ENCODE data around the gene STAM.
A peak's percentile ranks its signal among the peaks of the same experiment; 100 is the strongest.

Gene STAM

GRCh38 chr10:17733620-17734019 is 89.7 kb downstream of the STAM start:
- DNase-seq: no peak

DNA sequence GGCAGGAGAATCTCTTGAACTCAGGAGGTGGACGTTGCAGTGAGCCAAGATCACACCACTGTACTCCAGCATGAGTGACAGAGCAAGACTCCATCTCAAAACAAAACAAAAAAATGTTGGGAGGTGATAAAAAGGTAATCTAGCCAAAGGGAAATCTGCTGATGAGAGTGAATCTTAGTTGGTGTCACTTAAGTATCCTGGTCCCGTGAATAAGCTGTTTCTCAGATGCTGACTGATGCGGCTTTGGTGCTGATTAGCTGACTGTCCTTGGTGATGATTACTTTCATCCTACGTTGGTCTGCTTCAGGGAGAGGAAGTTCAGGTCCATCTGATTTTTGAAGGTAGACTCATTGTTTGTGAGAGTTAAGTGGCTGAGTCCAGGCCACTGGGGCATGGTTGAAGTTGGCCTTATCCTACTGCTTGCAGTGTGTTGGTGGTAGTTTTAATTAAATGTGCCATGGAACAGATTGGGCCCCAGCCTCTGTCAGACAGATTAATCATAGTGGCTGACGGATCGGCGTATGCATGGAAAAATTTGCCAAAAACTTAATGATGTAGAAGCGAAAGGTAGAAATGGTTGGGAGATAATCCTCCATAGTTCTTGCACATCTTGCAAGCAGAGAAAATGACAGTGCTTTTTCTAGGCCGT is 90.6 kb downstream of the STAM start:
- peak; percentile 86 for DNase-seq

DNA sequence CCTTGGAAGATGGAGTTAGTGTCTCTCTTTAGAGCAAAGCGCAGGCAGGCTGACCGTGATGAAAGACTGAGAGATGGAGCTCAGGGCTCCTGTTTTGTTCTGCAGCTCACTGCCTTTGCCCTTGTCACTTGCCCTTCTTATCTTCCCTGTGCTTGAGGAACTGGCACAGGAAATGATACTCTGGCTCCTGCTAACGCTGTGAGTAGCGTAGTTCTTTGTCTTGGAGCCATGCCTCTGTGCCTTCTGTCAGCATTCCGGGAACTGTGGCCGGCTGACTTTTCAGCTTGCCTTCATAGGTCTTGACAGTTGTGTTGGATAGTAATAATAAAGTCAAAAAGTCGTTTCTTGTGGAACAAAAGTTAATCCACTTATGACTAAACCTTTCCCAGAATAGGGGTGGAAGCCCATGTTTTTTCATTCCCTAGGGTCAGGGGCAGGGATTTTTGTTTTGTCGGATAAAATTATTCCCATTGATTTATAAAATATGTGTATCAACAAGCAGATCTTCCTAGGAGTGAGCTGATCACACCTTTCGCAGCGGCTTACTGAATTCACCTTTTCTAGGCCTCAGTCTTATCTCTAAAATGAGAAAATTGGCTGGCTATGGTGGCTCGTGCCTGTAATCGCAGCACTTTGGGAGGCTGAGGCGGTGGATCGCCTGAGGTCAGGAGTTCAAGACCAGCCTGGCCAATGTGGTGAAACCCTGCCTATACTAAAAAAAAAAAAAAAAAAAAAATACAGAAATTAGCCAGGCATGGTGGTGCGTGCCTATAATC is 91.4 kb downstream of the STAM start:
- DNase-seq: peak; percentile 61

- DNase-seq: no peak
Observed at GRCh38 chr10:17736223-17736622, 92.3 kb downstream of the STAM start.

DNA sequence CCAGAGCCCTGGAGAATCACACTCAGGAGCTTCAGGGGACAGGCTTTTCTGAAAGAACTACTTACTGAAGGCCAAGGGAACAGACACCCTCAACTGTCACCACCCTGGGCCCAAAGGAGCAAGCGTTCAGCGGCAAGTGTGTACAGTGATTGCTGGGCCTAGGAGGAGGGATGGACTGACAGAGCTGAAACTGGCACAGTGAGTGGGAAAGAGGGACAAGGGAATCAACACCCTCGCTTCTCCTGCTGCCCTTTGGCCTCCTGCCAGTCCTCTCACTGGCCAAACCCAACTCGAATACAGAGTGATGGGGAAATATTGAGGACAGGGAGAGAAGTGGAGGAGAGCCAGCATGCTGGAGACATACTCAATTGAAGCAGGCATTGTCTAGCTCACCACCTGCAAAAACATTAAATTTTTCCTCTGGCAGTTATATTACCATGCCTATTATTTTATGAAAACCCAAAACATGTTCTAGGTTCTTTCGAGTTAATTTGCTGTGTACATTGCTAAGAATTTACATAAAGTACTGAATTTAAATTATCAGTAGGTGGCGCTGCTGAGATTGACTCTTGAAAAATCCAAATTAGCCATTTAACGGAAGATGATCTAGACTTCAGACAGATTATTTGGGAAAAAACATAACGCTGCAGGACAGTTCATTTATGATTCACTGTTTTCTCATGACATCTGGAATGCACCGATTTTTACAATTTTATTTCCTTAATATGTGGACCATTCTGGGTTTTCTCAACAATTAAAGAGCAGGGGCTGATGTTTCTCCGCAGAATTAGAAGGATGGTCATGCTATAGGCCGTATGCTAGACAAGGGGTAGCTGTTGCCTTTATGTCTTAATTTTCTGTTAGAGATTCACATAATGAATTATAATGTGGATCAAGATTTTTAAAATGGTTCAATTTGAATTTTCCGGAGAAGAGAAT is 93.3 kb downstream of the STAM start:
- peak; percentile 90 for DNase-seq

DNA sequence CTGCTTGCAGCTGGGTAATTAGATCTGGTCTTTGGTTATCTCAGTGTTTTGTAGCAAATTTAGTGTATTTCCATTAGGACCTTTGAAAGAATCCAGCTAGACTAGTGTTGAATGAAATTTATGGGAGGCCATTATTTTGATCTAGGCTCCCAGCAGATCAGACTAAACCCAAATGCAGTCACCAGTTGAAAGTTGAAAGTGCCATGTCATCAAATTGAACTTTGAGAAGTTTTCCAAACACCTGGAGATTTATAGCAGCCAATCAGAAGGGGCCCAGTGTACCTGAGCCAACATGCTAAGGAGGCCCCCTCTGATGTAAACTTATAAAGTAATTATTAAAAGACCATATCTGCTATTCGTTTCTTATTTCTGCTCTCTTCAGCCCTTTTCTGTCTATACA is 96.7 kb downstream of the STAM start:
- DNase-seq: no peak

- DNase-seq: no peak
Observed at GRCh38 chr10:17742918-17743317, 99.0 kb downstream of the STAM start.

DNA sequence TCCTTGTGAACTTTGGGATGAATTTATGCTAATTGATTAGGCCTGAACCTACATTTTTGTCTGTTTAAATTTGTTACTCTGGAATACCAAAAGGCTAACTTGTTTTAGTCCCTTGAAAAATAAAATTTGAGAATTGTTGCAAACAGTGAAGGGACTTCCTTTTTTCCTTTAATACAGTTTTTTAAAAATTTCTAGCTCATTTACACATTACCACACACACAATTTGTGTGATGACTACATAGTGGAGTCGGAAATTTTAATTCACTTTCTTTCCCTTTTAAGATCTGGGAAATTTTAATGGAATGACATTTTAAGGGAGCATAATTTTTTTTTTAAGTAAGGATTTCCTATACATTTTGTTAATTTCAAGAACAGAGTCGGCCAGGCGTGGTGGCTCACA is 99.5 kb downstream of the STAM start:
- no peak for DNase-seq

GRCh38 chr10:17744341-17744861 is 100.5 kb downstream of the STAM start:
- DNase-seq: no peak

GRCh38 chr10:17747883-17748550 is 104.1 kb downstream of the STAM start:
- DNase-seq: peak; percentile 60

- DNase-seq: no peak
Observed at GRCh38 chr10:17749890-17750289, 105.9 kb downstream of the STAM start.

- DNase-seq: no peak
Observed at GRCh38 chr10:17751781-17752445, 108.0 kb downstream of the STAM start, which contains the start of gene TMEM236. TSS of gene TMEM236 (plus strand) at chr10:17752201. CDS start at chr10:17752296, 95 bp downstream.

GRCh38 chr10:17756557-17757217 is 112.7 kb downstream of the STAM start:
- no peak for DNase-seq

DNA sequence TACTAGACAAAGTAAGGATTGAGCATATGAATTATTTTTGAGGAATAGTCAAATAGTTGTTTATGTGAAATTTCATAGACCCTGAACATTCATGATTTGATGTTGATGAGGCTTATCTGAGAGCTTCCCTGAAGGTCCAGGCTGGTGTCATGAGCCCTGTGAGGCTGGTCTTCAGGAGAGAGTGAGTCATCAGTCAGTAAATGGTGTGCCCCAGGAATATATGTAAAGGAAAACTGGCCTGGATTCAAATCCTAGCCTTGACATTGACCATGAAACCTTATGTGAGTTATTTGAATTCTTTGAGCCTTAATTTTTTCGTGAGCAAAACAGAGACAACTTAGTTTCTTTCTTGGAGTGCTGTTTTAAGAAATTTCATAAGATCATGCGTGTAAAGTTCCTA is 114.2 kb downstream of the STAM start:
- DNase-seq: no peak

- no peak for DNase-seq
Observed at GRCh38 chr10:17758896-17759295, 114.9 kb downstream of the STAM start.

- no peak for DNase-seq
Observed at GRCh38 chr10:17764142-17764541, 120.2 kb downstream of the STAM start.

- no peak for DNase-seq
Observed at GRCh38 chr10:17765602-17766001, 121.7 kb downstream of the STAM start.

Data from NCI-H446 treated with DMSO at 0.1 percent for 48 hours (cell line).